HG03439 (cell line): ENCODE data around the gene CNNM2.
"Not testable (repeated sequence)": the region's sequence is repeated elsewhere in the genome, so short reads cannot be mapped to it uniquely, and the experiment has no call there.

Source experiments
- ATAC-seq: cut with Tn5 transposase; IDR thresholded peaks from one replicate; pipeline ENCODE4 v1.9.1; 2021; ENCODE audit warnings: mild to moderate bottlenecking, moderate library complexity; ENCODE audit not compliant: unreplicated experiment

Gene CNNM2

DNA sequence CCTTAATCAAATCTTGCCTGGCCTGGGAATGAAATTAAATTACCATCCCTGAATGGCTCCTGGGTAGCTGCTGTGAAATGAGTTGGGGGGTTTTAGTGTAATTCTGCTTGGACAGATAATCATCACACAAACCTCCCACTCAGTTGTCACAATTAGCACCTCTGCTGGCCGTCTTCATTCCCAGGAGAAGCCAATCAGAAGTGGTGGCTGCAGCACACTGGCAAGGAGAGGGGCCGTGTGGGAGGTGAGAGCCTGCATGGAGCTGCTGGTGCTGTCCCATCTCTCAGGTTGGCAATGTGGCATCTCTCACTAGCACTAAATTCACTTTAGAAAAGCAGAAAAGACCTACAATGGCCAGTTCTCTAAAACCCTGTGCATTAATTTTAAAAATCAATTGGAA is 182.5 kb downstream of the CNNM2 start:
- no peak for ATAC-seq

DNA sequence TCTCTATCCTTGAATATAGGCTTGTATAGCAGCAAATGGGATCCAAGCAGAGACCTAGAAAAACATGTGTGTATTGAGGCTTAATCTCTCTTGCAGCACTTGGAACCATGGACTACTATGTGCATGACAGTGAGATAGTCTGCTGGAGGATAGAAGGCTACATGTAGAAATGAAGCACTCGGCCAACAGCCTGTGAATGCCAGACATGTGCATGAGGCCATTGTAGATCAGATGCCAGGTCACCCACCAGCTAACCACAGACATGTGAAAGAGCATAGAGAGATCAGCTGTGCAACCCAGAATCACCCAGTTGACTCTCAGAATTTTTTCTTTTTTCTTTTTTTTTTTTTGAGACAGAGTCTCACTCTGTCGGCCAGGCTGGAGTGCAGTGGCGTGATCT is 184.1 kb downstream of the CNNM2 start:
- ATAC-seq = no peak

DNA sequence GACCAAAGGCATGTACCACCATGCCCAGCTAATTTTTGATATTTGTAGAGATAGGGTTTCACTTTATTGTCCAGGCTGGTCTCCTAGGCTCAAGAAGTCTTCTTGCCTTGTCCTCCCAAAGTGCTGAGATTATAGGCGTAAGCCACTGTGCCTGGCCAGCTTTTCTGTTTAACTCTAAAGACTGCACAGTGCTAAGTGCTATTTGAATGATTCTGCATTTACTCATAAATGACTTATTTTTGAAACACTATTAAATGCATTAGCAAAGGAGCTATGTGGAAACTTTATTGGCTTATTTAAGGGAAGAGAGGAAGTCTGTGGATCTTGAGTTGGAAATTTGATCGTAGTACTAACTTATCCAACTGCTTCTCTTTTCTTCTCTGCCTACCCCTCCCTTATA is 185.9 kb downstream of the CNNM2 start:
- no peak for ATAC-seq

DNA sequence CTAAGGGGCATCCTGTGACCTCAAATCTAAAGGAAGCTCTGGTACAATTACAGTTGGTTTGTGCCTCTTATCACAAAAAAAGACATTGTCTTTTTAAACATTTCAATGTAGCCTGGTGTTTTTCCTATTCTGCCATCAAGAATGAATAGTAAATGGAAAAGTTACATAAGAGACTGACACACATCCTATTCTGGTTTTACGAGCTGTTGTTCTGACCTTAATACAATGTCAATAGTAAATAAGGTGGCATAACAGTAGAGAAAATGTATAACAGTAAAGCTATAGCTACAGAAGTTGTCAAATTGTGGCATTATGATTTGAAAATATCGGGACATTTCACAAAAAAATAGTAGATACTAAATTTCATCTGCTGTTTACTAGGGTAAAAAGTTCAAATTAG is 186.6 kb downstream of the CNNM2 start:
- ATAC-seq = no peak

DNA sequence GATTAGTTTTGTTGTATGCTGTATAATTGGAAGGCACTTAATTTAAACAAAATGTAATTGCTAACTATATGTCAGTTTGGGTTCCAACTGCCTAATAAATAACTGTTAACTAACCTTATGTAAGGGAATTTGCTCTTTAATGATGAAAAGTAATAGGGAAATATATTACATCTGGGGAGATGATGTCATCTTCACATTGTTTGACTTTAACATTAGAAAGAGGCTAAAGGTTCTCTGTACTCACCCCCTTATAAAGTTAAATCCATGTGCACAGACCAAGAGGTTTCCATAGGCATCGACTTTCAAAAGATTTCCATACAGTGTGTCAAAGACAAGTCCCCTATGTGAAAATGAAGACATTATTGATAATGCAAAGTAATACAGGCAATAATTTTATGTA is 187.4 kb downstream of the CNNM2 start:
- no peak for ATAC-seq

DNA sequence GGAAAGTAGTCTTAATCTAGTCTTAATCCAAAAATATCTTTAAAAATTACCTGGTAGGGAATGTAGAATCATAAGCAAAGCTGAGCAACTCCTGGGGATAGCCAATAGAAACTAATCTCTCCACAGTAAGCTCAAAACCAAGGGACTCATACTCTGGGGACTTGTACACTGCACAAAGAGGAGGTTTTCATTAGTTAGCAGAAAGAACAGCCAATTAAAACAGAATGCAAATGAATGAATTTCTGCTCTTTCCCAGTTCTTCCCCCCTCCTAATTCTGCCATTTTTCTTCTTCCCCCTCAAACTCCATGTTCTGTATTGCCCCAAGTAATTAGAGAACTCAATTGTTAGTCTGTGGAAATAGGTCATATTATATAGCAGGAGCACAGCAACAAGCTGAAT is 188.4 kb downstream of the CNNM2 start:
- no peak for ATAC-seq

DNA sequence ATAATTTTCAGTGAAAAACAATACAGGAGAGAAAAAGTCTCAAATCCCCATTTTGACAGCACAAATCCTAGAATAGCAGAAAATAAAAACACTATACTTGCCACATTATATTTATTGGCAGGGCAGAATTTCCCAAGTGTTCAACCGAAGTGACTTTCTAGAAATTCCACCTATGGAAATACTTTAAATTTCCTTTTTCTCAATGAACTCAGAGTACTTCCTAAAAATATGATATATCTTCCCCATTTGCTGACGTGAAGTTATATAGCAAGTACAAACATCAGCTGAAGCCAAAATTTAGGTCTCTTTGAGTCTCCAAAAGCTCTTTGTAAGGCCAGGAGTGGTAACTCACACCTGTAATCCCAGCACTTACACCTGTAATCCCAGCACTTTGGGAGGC is 191.7 kb downstream of the CNNM2 start:
- no peak for ATAC-seq

DNA sequence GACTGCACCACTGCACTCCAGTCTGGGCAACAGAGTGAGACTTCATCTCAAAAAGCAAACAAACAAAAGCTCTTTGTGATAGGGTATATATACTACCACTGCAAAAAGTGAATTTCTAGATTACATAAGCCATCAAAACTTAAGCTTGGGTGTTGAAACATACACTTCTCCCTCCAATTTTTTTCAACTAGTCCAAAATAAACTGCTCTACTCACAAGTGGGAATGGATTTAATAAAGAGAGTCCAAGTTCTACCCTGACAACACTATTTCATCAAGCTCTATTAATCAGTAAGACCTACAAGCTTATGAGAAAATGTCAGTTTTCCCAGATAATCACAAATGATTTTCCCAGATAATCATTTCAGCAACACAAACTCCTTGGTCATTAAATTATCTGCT is 192.3 kb downstream of the CNNM2 start:
- ATAC-seq = no peak

DNA sequence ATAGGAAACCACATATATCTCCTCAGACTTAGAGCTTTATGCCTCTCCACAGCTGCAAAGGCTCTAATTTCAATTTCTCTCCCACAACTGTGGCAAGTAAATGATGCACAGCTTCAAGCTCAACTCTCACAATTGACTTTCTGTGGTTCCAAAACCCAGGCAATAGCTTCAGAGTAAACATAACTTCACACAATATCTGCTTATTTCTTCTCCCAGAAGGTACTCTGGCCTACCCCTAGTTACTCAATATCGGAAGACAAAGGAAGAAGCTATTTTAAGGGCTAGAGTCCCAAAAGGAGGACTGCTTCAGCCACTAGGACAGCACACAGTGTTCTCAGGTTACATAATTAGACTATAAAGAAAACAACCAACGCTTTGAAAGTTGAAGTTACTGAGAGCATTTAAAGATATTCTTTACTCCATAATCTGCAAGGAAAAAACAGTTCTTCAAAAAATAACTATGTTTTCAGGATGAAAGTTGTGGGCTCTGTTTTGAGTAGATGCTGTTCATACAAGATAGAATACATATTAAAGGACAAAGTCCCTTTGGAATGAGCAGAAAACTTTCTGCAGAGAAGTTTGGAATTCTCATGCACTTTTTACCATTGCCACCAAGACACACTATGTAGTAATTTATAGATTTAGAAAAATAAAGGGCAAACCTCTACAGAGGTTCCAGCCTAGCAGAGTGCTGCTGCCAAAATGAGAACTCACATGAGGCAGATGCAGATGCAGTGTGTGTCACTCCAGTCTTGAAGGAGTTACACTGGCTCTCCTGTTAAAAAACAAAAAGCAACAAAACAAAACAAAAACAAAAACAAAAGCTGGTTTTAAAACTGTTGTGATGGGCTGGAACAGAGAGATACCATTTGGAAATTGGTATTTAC is 193.2 kb downstream of the CNNM2 start:
- no peak for ATAC-seq

DNA sequence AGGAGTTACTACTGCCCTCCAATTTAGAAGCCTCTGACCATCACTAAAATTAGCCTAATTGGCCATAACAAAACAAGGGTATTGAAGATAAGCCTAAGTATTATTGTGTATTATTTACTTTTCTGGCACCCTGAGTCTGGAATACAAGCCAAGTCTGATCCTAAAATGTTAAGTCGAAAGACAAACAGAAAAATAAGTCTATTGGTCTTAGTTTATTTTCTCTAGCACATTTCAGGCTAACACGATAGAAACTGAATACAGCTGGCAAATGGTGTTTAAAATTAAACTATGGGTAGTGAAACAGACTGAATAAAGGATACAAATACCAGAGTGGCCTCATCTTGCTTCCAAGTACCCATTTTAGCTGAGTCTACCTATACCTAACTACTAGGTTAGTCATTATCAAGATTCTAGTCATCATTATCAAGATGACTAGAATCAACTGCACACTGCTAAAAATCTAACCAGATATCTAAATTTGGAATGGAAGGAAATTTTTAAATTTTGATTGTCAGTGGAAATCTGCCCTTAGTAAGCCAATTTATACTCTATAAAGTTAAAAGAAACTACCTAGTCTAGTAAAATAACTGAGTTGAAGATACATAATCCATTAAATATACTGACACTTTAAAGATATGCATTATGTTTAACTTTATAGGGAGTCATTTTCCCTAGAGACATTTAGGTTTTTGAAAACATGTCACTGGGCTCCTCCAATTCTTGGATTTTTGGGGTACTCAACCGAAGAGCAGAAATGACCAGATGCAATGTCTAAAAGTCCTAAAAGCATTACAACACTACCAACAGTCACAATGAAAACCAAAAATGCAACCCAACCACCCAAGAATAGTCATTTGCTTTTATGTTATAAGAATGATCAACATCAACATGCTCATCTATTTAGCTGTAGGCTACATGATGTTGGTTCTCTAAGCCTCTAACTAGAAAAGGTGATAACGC is 194.1 kb downstream of the CNNM2 start:
- peak; percentile 56 for ATAC-seq

DNA sequence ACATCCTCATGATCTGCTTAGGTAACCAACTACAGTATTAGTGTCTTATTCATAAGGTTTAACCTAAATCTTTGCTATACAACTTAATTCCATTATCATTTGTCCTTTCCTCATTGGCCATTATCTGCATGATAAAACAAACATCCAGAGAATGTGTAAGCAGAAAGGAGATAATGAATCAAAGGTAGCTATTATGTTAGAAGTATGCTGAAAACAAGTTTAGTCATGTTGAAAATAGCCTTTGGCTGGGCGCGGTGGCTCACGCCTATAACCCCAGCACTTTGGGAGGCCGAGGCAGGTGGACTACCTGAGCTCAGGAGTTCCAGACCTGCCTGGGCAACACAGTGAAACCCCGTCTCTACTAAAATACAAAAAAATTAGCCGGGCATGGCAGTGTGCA is 196.8 kb downstream of the CNNM2 start:
- no peak for ATAC-seq

DNA sequence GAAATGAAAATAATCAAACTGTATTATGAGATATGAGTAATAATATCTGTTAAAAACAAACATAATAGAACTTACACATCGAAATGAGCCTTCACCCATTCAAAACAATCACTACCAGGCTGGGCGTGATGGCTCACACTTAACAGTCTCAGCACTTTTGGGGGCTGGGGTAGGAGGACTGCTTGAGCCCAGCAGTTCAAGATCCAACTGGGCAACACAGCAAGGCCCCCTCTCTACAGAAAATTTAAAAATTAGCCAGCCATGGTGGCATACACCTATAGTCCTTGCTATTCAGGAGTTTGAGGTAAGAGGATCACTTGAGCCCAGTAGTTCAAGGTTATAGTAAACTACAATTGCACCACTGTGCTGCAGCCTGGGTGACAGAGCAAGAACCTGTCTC is 199.2 kb downstream of the CNNM2 start:
- ATAC-seq = no peak

DNA sequence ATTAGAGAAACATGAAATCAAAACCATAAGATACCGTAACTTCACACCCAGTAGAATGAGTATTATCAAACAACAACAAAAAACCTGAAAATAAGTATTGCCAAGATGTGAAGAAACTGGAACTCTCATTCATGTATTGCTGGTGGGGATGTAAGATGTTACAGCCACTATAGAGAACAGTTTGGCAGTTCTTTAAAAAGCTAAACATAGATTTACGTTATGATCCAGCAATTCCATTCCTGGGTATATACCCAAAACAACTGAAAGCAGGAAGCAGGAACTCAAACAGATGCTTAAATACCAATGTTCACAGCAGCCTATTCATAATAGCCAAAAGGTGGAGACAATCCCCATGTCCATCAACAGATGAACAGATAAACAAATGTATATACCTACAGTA is 202.5 kb downstream of the CNNM2 start:
- ATAC-seq = no peak

DNA sequence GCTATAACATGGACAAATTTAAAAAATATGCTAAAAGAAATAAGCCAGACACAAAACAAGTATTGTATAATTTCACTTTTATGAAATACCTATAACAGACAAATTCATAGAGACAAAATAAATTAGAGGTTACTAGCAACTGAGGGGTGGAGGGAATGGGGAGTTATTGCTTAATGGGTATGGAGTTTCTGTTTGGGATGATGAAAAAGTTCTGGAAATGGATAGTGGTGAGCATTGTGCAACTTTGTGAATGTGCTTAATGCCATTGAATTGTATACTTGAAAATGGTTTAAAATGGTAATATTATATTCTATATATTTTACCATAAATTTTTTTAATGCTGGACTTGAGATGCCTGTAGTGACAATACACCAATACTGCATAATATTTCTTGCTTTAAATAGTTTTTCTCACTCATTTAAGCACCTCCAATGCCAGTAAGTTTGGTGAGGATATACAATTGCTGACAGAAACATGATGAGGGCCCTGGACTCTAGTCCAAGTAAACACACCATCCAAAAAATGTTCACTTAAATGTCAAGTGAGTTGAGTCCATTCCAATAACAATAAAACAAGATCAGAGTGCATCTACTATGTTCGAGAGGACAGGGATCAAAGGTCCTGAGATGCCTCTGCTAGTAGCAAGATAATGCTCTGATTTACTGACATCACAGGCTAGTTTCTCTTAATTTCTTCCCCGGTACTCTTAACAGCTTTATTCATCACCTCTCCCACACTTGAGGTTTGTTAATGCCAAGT is 203.1 kb downstream of the CNNM2 start:
- ATAC-seq = no peak

DNA sequence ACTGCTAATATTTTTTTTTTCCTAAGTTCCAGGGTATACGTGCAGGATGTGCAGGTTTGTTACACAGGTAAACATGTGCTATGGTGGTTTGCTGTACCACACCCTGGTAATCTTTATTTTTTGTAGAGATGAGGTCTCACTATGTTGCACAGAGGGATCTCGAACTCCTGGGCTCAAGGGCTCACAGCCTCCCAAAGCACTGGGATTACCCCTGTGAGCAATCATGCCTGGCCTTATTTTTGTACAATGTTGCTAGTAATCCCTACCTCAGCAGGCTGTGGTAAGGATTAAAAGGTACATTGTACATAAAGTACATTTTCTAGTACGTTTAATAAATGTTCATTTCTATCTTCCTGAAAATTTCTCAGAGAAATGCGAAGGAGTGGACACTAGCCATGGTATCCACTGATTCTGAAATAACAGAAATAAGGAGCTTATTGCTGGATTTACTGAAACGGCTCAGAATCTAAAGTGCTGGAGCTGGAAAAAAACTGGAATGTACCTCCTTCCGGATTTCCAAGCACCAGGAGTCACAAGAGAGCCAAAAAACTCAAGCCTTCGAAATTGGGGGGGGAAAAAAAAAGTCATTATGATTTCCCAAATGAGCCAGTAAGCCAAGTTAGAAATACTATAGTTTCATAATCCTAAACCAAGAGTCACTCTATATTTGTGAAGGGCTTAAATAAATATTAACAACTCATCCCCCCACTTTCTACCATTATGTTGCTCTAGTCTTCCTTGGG is 205.4 kb downstream of the CNNM2 start:
- no peak for ATAC-seq

DNA sequence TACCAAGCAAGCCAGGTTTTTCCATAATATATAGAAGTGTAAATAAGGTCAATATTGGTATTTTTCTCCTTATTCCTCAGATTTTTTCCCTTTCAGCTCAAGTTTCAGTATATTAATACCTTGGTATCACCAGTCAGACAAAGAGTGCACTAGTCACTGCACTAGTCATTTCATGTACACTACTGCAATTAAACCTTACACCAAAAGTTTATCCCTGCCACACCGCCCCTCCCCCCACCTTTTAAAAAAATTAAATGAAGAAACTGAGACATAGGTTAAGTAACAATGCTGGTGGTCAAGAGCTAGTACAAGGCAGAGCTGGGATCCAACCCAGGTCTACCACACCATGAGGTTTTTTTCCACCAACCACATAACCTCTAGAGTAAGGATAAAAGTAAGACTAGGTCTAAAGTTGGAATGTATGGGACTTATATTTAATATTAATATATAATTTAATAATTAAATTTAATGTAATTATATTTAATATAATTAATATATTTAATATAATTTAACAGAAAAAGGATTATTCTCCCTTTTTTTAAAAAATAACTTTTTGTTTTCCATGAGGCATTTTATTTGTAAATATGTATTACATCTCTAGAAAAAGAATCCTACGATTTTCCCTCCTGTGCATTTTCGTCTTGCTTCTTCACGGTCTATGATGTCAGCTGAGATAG is 206.5 kb downstream of the CNNM2 start:
- ATAC-seq = no peak

DNA sequence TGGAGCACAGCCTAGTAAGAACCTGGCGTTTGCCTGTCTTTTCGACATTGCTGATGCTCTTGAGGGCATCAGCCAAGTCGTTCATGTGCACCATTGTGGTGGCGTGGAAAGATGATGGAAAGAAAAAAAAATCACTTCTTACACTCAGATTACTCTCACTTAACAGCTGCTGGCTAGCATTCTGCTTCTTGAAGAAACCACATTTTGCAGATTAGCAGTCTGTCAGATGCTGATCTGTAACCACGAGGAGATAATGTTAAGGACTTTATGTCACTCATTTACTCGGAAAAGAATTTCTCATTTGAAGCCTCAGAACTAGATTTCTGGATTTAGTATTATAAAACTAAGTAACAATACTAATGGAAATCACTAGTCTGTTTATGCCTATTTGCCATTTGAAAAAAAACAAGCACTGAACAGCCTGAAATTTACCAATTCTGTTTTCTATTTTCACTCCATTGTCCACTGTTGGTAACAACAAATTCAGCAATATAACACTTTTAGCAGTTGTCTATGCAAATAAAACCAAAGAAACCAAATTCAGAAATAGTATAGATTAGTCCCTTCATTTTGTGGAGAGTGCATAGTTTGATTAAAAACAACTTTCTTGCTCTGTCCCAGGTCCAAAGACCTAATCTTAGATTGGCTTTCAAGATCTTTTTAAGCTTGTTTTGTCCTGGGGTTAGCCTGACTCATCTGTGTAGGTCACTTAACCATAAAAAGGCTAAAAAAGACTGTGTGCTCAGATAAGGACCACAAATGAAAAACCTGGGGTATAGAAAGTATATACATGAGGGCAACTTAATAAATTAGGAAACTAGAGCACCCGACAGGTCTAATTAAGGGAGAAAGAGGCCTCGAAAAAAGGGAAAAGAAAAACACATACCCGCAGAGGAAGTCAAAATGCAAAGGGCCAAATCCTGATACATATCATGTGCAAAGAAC is 207.5 kb downstream of the CNNM2 start:
- peak; percentile 89 for ATAC-seq

DNA sequence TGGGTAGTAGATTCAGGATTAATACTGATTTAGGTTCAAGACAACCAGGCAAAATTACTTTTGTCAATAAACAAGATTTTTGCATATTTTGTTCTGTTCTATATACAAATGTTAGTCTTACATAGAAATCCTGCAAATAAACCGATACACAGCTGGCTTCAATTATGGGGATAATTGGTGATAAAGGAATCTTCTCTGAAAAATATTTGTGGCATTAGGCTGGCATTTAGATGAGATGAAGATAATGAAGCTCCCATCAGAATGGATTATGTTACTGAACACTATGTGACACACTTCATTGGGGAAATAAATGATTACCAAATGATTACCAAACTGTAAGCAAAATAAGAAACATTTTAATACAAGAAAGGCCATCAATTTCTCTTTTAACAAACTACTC is 209.1 kb downstream of the CNNM2 start:
- ATAC-seq = no peak

DNA sequence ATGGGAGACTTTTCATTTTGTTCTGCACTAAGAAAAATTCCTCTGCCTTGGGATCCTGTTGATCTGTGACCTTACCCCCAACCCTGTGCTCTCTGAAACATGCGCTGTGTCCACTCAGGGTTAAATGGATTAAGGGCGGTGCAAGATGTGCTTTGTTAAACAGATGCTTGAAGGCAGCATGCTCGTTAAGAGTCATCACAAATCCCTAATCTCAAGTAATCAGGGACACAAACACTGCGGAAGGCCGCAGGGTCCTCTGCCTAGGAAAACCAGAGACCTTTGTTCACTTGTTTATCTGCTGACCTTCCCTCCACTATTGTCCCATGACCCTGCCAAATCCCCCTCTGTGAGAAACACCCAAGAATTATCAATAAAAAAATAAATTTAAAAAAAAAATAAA is 212.1 kb downstream of the CNNM2 start:
- not testable (repeated sequence) for ATAC-seq
